ENCODE results near the gene NCOR1. TPM values are rescaled to one million over a fixed set of nuclear protein-coding genes. Genes with fewer than 3 reads are reported as not detected.

The NCOR1 gene
- polyA plus RNA-seq, 2 of the 4 experiments (the other 2 are of a cell fraction) = 65.5 to 190 TPM

- FAIRE-seq (no peak), ATAC-seq (no peak; a peak in 1 of 6 replicates), DNase-seq (ENCODE audit: low read depth in 1 of 2, low spot score in 1 of 2) (no peak)
- Histone ChIP-seq H3K9me3 (peaks cover 21% of the 10 kb centered on the region), H3K4me1 (peaks cover 5% of the 10 kb centered on the region; the same call in 1 of the 3 replicates), H3K4me3 (no peak overlapping the region), H3K27ac (no peak overlapping the region), H3K4me2 (no peak overlapping the region)
- no peak for TF ChIP-seq POLR2AphosphoS2 (conservative IDR thresholded peaks at IDR 0.05; ENCODE audit: low read length)
- TF ChIP-seq, protein P1, sequence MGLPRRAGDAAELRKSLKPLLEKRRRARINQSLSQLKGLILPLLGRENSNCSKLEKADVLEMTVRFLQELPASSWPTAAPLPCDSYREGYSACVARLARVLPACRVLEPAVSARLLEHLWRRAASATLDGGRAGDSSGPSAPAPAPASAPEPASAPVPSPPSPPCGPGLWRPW (IDR thresholded peaks at IDR 0.05) = no peak
- no peak for TF ChIP-seq PHF8 (IDR thresholded peaks at IDR 0.05; ENCODE audit: borderline replicate concordance, low read depth)
- no peak for TF ChIP-seq HEYL (CRISPR knock-in tag; IDR thresholded peaks at IDR 0.05)
- TF ChIP-seq KDM5A (IDR thresholded peaks at IDR 0.05) = no peak
- no peak for TF ChIP-seq HOXB5 (CRISPR knock-in tag; IDR thresholded peaks at IDR 0.05)
- TF ChIP-seq EHMT2 (IDR thresholded peaks at IDR 0.05; ENCODE audit: low read depth) = no peak
- no peak for TF ChIP-seq CBX2 (IDR thresholded peaks at IDR 0.05; ENCODE audit: borderline replicate concordance, low read depth)
- TF ChIP-seq RFX5 (IDR thresholded peaks at IDR 0.05) = no peak
- TF ChIP-seq POLR2A (IDR thresholded peaks at IDR 0.05; ENCODE audit: low read length) = no peak
- no peak for TF ChIP-seq RNF2 (IDR thresholded peaks at IDR 0.05; ENCODE audit: borderline replicate concordance, low read depth)
- TF ChIP-seq SREBF2 (IDR thresholded peaks at IDR 0.05) = no peak
- TF ChIP-seq FOSB (CRISPR knock-in tag; IDR thresholded peaks at IDR 0.05) = no peak
- TF ChIP-seq HMGXB4 (CRISPR knock-in tag; IDR thresholded peaks at IDR 0.05; ENCODE audit: borderline replicate concordance) = no peak
- POLR2A ChIA-PET = no interaction called here
- CTCF ChIA-PET = interaction anchor here (1.2 to 2.0 kb wide), 2 partner anchors 8 to 60 kb away, joined by 4 to 15 read pairs; partner anchors contain the start of gene ADORA2B
- 92% methylated on average over 1 of the region's 1 CpG for WGBS (ENCODE audit: missing lambda C conversion rate)
Measured at GRCh38 chr17:16005636-16006035, 209.7 kb downstream of the NCOR1 start.

DNA sequence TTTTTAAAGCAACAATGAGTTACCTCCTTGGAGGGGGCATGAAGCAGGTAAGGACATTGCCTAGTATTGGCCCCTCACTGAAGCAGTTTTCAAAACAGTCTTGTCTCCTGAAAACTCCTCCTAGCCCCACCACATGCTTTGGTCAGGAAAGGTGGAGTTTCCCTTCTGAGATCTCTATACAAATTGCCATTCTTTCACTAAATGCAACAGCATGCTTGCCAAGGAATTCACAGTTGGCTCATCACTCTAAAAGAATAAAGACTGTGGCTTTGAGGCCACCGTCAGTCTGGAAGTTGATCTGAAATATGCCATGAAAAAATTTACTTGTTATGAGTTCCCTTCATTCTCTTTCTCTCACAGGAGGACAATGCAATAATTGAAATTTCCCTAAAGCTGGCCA lies 211.5 kb downstream of the NCOR1 start:
- ChIA-PET POLR2A (no interaction called here), CTCF (no interaction called here)
- Histone ChIP-seq H3K4me2 (no peak overlapping the region), H3K4me3 (no peak overlapping the region), H3K4me1 (peaks cover 5% of the 10 kb centered on the region; the same call in 1 of the 3 replicates), H3K27ac (no peak overlapping the region), H3K9me3 (peaks cover 21% of the 10 kb centered on the region)
- FAIRE-seq (no peak), ATAC-seq (no peak), DNase-seq (ENCODE audit: low read depth in 1 of 2, low spot score in 1 of 2) (no peak)
- TF ChIP-seq MYC (IDR thresholded peaks at IDR 0.05; ENCODE audit: borderline replicate concordance, low read length) = no peak
- TF ChIP-seq HDAC2 (IDR thresholded peaks at IDR 0.05) = no peak
- no peak for TF ChIP-seq RAD21 (conservative IDR thresholded peaks at IDR 0.05 in 1 of 2, IDR thresholded peaks at IDR 0.05 in 1 of 2)
- no peak for TF ChIP-seq MAFK (IDR thresholded peaks at IDR 0.05; ENCODE audit: partially characterized antibody)
- TF ChIP-seq EHMT2 (IDR thresholded peaks at IDR 0.05; ENCODE audit: low read depth) = no peak
- no peak for TF ChIP-seq HMGXB4 (CRISPR knock-in tag; IDR thresholded peaks at IDR 0.05; ENCODE audit: borderline replicate concordance)
- TF ChIP-seq, protein P1 (IDR thresholded peaks at IDR 0.05) = no peak
- TF ChIP-seq ZC3H11A (IDR thresholded peaks at IDR 0.05) = no peak
- no peak for TF ChIP-seq CEBPB (IDR thresholded peaks at IDR 0.05)
- TF ChIP-seq EP300 (IDR thresholded peaks at IDR 0.05) = no peak
- TF ChIP-seq MAZ (IDR thresholded peaks at IDR 0.05; ENCODE audit: borderline replicate concordance, low read depth, low read length) = no peak
- TF ChIP-seq REST (IDR thresholded peaks at IDR 0.05) = no peak
- no peak for TF ChIP-seq HOXB13 (CRISPR knock-in tag; IDR thresholded peaks at IDR 0.05; ENCODE audit: low read depth)
- no peak for TF ChIP-seq SMC3 (IDR thresholded peaks at IDR 0.05)
- TF ChIP-seq HOXA7 (CRISPR knock-in tag; IDR thresholded peaks at IDR 0.05) = no peak
- TF ChIP-seq POLR2AphosphoS2 (conservative IDR thresholded peaks at IDR 0.05; ENCODE audit: low read length) = no peak
- 100% methylated on average over 1 of the region's 1 CpG for WGBS (ENCODE audit: missing lambda C conversion rate)
